Measurements from ENCODE around the gene NPC1.

DNA sequence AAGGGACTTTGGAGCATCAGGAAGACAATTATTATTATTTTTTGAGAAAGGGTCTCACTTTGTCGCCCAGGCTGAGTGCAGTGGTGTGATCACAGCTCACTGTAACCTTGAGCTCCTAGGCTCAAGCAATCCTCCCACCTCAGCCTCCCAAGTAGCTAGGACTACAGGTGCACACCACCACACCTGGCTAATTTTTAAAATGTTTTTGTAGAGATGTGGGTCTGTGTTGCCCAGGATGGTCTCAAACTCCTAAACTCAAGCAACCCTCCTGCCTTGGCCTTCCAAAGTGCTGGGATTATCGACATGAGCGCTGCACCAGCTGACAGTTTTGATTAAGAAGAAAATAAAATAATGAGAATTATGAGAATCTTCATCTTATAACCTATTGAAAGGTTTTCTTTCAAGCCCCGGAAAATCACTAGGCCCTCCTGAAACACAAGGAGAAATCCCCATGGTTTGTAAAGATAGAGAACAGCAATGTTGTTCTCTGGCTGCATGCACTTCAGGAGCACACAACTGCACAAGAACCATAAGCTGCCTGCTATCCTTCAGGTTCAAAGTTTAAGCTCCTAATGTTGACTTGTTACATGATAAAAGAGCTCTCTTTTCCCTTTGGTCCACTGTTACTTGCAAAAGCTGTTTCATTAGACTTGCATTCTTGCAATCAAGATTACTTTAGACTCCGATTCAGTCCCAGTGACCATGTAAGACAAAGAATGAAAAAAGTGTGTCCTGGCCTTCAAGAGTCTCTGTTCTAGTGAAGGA, 16.8 kb downstream of the NPC1 start:
- TF ChIP-seq CTCF (optimal IDR thresholded peaks at IDR 0.05 in 1 of 3, IDR thresholded peaks at IDR 0.05 in 1 of 3, conservative IDR thresholded peaks at IDR 0.05 in 1 of 3; ENCODE audit: extremely low read depth in 1 of 3, insufficient read depth in 2 of 3, low read length in 3 of 3) (no peak), EZH2 (IDR thresholded peaks at IDR 0.05; ENCODE audit: low read length) (no peak)
